Measurements from ENCODE around the gene ATG2B.

ATG2B gene

GRCh38 chr14:96405677-96406076 is 42.5 kb upstream of the ATG2B start:
- Histone ChIP-seq H3K4me1 (ENCODE audit: control extremely low read depth in 1 of 4, control insufficient read depth in 4 of 4, insufficient read depth in 4 of 4, low read length in 3 of 4) (peaks cover 0 to 14% (median 6%) of the 10 kb centered on the region in 4 experiments), H3K27ac (ENCODE audit: insufficient read depth in 1 of 2, low read depth in 1 of 2, low read length in 2 of 2, poor library complexity in 1 of 2, severe bottlenecking in 2 of 2) (no peak overlapping the region), H3K9me3 (ENCODE audit: control extremely low read depth in 1 of 5, control insufficient read depth in 4 of 5, insufficient read depth in 2 of 5, low read depth in 1 of 5, low read length in 4 of 5) (no peaks in the 10 kb centered on the region), H3K27me3 (replicated peaks in 2 of 5; ENCODE audit: control insufficient read depth in 4 of 5, insufficient read depth in 5 of 5, low read length in 4 of 5) (no peaks in the 10 kb centered on the region), H3K36me3 (ENCODE audit: control insufficient read depth in 4 of 4, insufficient read depth in 4 of 4, low read length in 3 of 4) (no peaks in the 10 kb centered on the region), H3K4me3 (ENCODE audit: control insufficient read depth in 1 of 7, extremely low read depth in 1 of 7, insufficient read depth in 4 of 7, low read depth in 2 of 7, low read length in 6 of 7) (no peak overlapping the region)
- POLR2A ChIA-PET = interaction anchor here (0.6 kb wide), 1 partner anchor 152 kb away, joined by 3 read pairs; no protein-coding TSS in a partner anchor
- CTCF ChIA-PET = no interaction called here
- DNase-seq = peak in 1 of 3 donors; percentile 15
- WGBS (ENCODE audit: insufficient coverage) = no CpG with 5 or more reads among the region's 1 CpG

- no peaks in the 10 kb centered on the region for H3K27me3 ChIP-seq (replicated peaks in 2 of 5; ENCODE audit: control insufficient read depth in 4 of 5, insufficient read depth in 5 of 5, low read length in 4 of 5)
- no peak overlapping the region for H3K27ac ChIP-seq (ENCODE audit: insufficient read depth in 1 of 2, low read depth in 1 of 2, low read length in 2 of 2, poor library complexity in 1 of 2, severe bottlenecking in 2 of 2)
- CTCF ChIA-PET = interaction anchor here (1.2 to 2.5 kb wide), 3 partner anchors 9 to 14 kb away, joined by 3 to 7 read pairs (median 5); no protein-coding TSS in a partner anchor
- no peak for DNase-seq
- POLR2A ChIA-PET = no interaction called here
- H3K36me3 ChIP-seq (ENCODE audit: control insufficient read depth in 4 of 4, insufficient read depth in 4 of 4, low read length in 3 of 4) = no peaks in the 10 kb centered on the region
- 76% methylated on average over 3 of the region's 3 CpGs for WGBS (ENCODE audit: insufficient coverage)
- H3K4me3 ChIP-seq (ENCODE audit: control insufficient read depth in 1 of 7, extremely low read depth in 1 of 7, insufficient read depth in 4 of 7, low read depth in 2 of 7, low read length in 6 of 7) = no peak overlapping the region
- H3K4me1 ChIP-seq (ENCODE audit: control extremely low read depth in 1 of 4, control insufficient read depth in 4 of 4, insufficient read depth in 4 of 4, low read length in 3 of 4) = peaks cover 0 to 10% (median 6%) of the 10 kb centered on the region in 4 experiments
- no peaks in the 10 kb centered on the region for H3K9me3 ChIP-seq (ENCODE audit: control extremely low read depth in 1 of 5, control insufficient read depth in 4 of 5, insufficient read depth in 2 of 5, low read depth in 1 of 5, low read length in 4 of 5)
Observed at GRCh38 chr14:96403409-96403808, 40.3 kb upstream of the ATG2B start.

GRCh38 chr14:96400495-96400894 is 37.4 kb upstream of the ATG2B start:
- CTCF ChIA-PET = interaction anchor here (0.8 kb wide), 1 partner anchor 23 kb away, joined by 3 read pairs; no protein-coding TSS in a partner anchor
- POLR2A ChIA-PET = no interaction called here
- WGBS (ENCODE audit: insufficient coverage) = 93% methylated on average over 4 of the region's 5 CpGs
- no peak for DNase-seq
- Histone ChIP-seq H3K4me1 (ENCODE audit: control extremely low read depth in 1 of 4, control insufficient read depth in 4 of 4, insufficient read depth in 4 of 4, low read length in 3 of 4) (peaks cover 0 to 2% (median 0%) of the 10 kb centered on the region in 4 experiments), H3K36me3 (ENCODE audit: control insufficient read depth in 4 of 4, insufficient read depth in 4 of 4, low read length in 3 of 4) (no peaks in the 10 kb centered on the region), H3K27ac (ENCODE audit: insufficient read depth in 1 of 2, low read depth in 1 of 2, low read length in 2 of 2, poor library complexity in 1 of 2, severe bottlenecking in 2 of 2) (no peak overlapping the region), H3K9me3 (ENCODE audit: control extremely low read depth in 1 of 5, control insufficient read depth in 4 of 5, insufficient read depth in 2 of 5, low read depth in 1 of 5, low read length in 4 of 5) (no peaks in the 10 kb centered on the region), H3K27me3 (replicated peaks in 2 of 5; ENCODE audit: control insufficient read depth in 4 of 5, insufficient read depth in 5 of 5, low read length in 4 of 5) (no peaks in the 10 kb centered on the region), H3K4me3 (ENCODE audit: control insufficient read depth in 1 of 7, extremely low read depth in 1 of 7, insufficient read depth in 4 of 7, low read depth in 2 of 7, low read length in 6 of 7) (no peak overlapping the region)

GRCh38 chr14:96399405-96399804 is 36.3 kb upstream of the ATG2B start:
- Histone ChIP-seq H3K4me1 (ENCODE audit: control extremely low read depth in 1 of 4, control insufficient read depth in 4 of 4, insufficient read depth in 4 of 4, low read length in 3 of 4) (peaks cover 0 to 2% (median 0%) of the 10 kb centered on the region in 4 experiments), H3K4me3 (ENCODE audit: control insufficient read depth in 1 of 7, extremely low read depth in 1 of 7, insufficient read depth in 4 of 7, low read depth in 2 of 7, low read length in 6 of 7) (no peak overlapping the region), H3K27me3 (replicated peaks in 2 of 5; ENCODE audit: control insufficient read depth in 4 of 5, insufficient read depth in 5 of 5, low read length in 4 of 5) (no peaks in the 10 kb centered on the region), H3K27ac (ENCODE audit: insufficient read depth in 1 of 2, low read depth in 1 of 2, low read length in 2 of 2, poor library complexity in 1 of 2, severe bottlenecking in 2 of 2) (no peak overlapping the region), H3K36me3 (ENCODE audit: control insufficient read depth in 4 of 4, insufficient read depth in 4 of 4, low read length in 3 of 4) (no peaks in the 10 kb centered on the region), H3K9me3 (ENCODE audit: control extremely low read depth in 1 of 5, control insufficient read depth in 4 of 5, insufficient read depth in 2 of 5, low read depth in 1 of 5, low read length in 4 of 5) (no peaks in the 10 kb centered on the region)
- no peak for DNase-seq
- POLR2A ChIA-PET = interaction anchor here (0.6 kb wide), 1 partner anchor 85 kb away, joined by 5 read pairs; no protein-coding TSS in a partner anchor
- CTCF ChIA-PET = no interaction called here
- 95% methylated on average over 7 of the region's 9 CpGs for WGBS (ENCODE audit: insufficient coverage)

- Histone ChIP-seq H3K27ac (ENCODE audit: insufficient read depth in 1 of 2, low read depth in 1 of 2, low read length in 2 of 2, poor library complexity in 1 of 2, severe bottlenecking in 2 of 2) (no peak overlapping the region), H3K9me3 (ENCODE audit: control extremely low read depth in 1 of 5, control insufficient read depth in 4 of 5, insufficient read depth in 2 of 5, low read depth in 1 of 5, low read length in 4 of 5) (no peaks in the 10 kb centered on the region), H3K4me3 (ENCODE audit: control insufficient read depth in 1 of 7, extremely low read depth in 1 of 7, insufficient read depth in 4 of 7, low read depth in 2 of 7, low read length in 6 of 7) (no peak overlapping the region), H3K36me3 (ENCODE audit: control insufficient read depth in 4 of 4, insufficient read depth in 4 of 4, low read length in 3 of 4) (no peaks in the 10 kb centered on the region), H3K27me3 (replicated peaks in 2 of 5; ENCODE audit: control insufficient read depth in 4 of 5, insufficient read depth in 5 of 5, low read length in 4 of 5) (no peaks in the 10 kb centered on the region), H3K4me1 (ENCODE audit: control extremely low read depth in 1 of 4, control insufficient read depth in 4 of 4, insufficient read depth in 4 of 4, low read length in 3 of 4) (peaks cover 0 to 2% (median 0%) of the 10 kb centered on the region in 4 experiments)
- DNase-seq = no peak
- WGBS (ENCODE audit: insufficient coverage) = 97% methylated on average over 5 of the region's 5 CpGs
- ChIA-PET CTCF (no interaction called here), POLR2A (interaction anchor here (0.6 kb wide), 1 partner anchor 86 kb away, joined by 5 read pairs; no protein-coding TSS in a partner anchor)
Observed at GRCh38 chr14:96398921-96399320, 35.8 kb upstream of the ATG2B start.

- 97% methylated on average over 6 of the region's 8 CpGs for WGBS (ENCODE audit: insufficient coverage)
- no peaks in the 10 kb centered on the region for H3K36me3 ChIP-seq (ENCODE audit: control insufficient read depth in 4 of 4, insufficient read depth in 4 of 4, low read length in 3 of 4)
- H3K27ac ChIP-seq (ENCODE audit: insufficient read depth in 1 of 2, low read depth in 1 of 2, low read length in 2 of 2, poor library complexity in 1 of 2, severe bottlenecking in 2 of 2) = no peak overlapping the region
- H3K27me3 ChIP-seq (replicated peaks in 2 of 5; ENCODE audit: control insufficient read depth in 4 of 5, insufficient read depth in 5 of 5, low read length in 4 of 5) = no peaks in the 10 kb centered on the region
- DNase-seq = no peak
- no peaks in the 10 kb centered on the region for H3K9me3 ChIP-seq (ENCODE audit: control extremely low read depth in 1 of 5, control insufficient read depth in 4 of 5, insufficient read depth in 2 of 5, low read depth in 1 of 5, low read length in 4 of 5)
- ChIA-PET POLR2A (no interaction called here), CTCF (interaction anchor here (0.6 kb wide), 1 partner anchor 13 kb away, joined by 3 read pairs; no protein-coding TSS in a partner anchor)
- H3K4me1 ChIP-seq (ENCODE audit: control extremely low read depth in 1 of 4, control insufficient read depth in 4 of 4, insufficient read depth in 4 of 4, low read length in 3 of 4) = peaks cover 0 to 2% (median 0%) of the 10 kb centered on the region in 4 experiments
- no peak overlapping the region for H3K4me3 ChIP-seq (ENCODE audit: control insufficient read depth in 1 of 7, extremely low read depth in 1 of 7, insufficient read depth in 4 of 7, low read depth in 2 of 7, low read length in 6 of 7)
Observed at GRCh38 chr14:96398432-96398831, 35.3 kb upstream of the ATG2B start.

GRCh38 chr14:96394047-96394815 is 31.1 kb upstream of the ATG2B start:
- peaks cover 2 to 16% (median 13%) of the 10 kb centered on the region in 4 experiments for H3K4me1 ChIP-seq (ENCODE audit: control extremely low read depth in 1 of 4, control insufficient read depth in 4 of 4, insufficient read depth in 4 of 4, low read length in 3 of 4)
- ChIA-PET CTCF (interaction anchor here (1.2 to 1.4 kb wide), 2 partner anchors 9 to 18 kb away, joined by 3 to 5 read pairs; no protein-coding TSS in a partner anchor), POLR2A (no interaction called here)
- 100% methylated on average over 4 of the region's 7 CpGs for WGBS (ENCODE audit: insufficient coverage)
- H3K27me3 ChIP-seq (replicated peaks in 2 of 5; ENCODE audit: control insufficient read depth in 4 of 5, insufficient read depth in 5 of 5, low read length in 4 of 5) = peaks cover 0 to 13% (median 4%) of the 10 kb centered on the region in 5 experiments
- no peak overlapping the region for H3K4me3 ChIP-seq (ENCODE audit: control insufficient read depth in 1 of 7, extremely low read depth in 1 of 7, insufficient read depth in 4 of 7, low read depth in 2 of 7, low read length in 6 of 7)
- no peaks in the 10 kb centered on the region for H3K36me3 ChIP-seq (ENCODE audit: control insufficient read depth in 4 of 4, insufficient read depth in 4 of 4, low read length in 3 of 4)
- H3K9me3 ChIP-seq (ENCODE audit: control extremely low read depth in 1 of 5, control insufficient read depth in 4 of 5, insufficient read depth in 2 of 5, low read depth in 1 of 5, low read length in 4 of 5) = no peaks in the 10 kb centered on the region
- no peak overlapping the region for H3K27ac ChIP-seq (ENCODE audit: insufficient read depth in 1 of 2, low read depth in 1 of 2, low read length in 2 of 2, poor library complexity in 1 of 2, severe bottlenecking in 2 of 2)
- DNase-seq = no peak

All from common myeloid progenitor, CD34-positive (primary cell).